ENCODE measurements around the gene LPAR3. TPM values are rescaled to one million over a fixed set of nuclear protein-coding genes. Genes with fewer than 3 reads are reported as not detected.

Gene LPAR3
- total RNA-seq, 2 donors from 2014 or later, result 2.8 to 4.2 TPM

DNA sequence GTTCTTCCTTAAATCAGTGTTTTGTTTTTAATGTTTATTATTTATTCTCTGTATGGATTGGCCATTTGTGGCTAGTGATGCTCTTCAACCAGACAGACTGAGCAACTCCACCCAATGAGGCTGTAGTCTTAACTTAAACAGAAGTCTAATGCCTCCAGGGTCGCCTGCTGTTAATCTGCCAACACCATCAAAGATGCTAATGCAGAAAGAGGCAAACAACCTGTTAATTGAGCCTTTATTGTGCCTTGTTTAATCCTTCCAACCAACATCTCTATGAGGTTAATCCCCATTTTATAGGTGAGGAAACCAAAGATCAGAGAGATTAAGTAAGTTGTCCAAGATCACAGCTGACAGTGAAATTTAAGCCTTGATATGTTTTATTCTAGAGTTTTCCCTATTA lies 123.4 kb downstream of the LPAR3 start:
- DNase-seq, result no peak
- ATAC-seq, result no peak
- intact Hi-C loops (cut with DNase I, micrococcal nuclease), result loop anchor here in 1 of 2 donors (5.0 to 10.0 kb wide), 2 partner anchors 165 to 332 kb away; no protein-coding TSS in a partner anchor

DNA sequence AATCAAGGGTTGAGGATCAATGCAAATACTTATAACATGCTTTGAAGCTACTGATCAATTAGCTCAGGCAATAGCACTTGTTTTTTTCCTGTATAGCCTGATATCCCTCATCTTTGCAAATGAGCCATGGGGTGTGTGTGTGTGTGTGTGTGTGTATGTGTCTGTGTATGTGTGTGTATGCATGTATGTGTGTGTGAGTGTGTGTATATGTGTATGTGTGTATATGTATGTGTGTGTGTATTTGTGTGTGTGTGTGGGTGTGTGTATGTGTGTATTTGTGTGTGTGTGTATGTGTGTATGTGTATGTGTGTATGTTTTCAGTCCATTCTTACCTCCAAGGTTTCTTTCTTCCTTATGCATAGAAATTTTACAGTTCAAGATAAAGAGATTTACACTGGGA lies 124.4 kb downstream of the LPAR3 start:
- DNase-seq, result no peak
- no peak for ATAC-seq
- intact Hi-C loops (cut with DNase I, micrococcal nuclease), result loop anchor here in 1 of 2 donors (10.0 kb wide), 1 partner anchor 166 kb away; no protein-coding TSS in a partner anchor

DNA sequence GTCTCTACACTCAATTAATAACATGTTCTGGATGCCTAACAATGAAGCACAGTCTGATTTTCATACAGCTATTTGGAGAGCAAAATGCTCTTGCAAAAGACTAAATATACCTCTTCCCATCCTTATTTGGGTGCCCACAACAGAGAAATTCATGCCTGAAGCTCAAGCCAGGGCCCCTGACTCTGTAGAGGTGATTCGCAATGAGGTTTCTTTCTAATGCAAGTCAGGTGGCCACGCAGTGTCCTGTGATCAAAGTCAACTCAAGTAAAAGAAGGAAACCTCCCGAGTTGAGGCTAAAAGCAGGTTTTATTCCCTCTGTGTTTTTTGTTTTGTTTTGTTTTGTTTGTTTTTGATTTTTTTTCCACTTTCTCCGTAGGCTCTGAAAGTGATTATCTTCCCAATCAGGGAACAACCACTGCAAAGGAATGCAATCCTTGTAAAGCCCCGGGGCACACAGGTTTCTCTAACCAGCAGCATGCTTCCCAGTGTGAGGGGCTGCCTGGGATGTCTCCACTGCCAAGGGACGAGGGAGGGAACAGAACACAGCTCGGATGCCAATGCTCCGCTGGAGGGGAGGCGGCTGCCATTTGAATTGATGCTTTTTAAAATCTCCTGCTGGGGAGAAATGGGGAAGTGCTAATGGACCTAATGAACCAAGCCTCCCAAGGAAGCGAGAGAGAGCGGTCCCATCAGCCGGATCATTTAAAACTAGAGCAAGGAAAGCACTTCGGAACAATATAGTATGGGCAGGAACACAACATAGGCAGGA lies 128.9 kb downstream of the LPAR3 start:
- ATAC-seq, result no peak
- intact Hi-C loops (cut with DNase I, micrococcal nuclease), result loop anchor here in 1 of 2 donors (10.0 kb wide), 1 partner anchor 171 kb away; no protein-coding TSS in a partner anchor
- DNase-seq, result no peak

DNA sequence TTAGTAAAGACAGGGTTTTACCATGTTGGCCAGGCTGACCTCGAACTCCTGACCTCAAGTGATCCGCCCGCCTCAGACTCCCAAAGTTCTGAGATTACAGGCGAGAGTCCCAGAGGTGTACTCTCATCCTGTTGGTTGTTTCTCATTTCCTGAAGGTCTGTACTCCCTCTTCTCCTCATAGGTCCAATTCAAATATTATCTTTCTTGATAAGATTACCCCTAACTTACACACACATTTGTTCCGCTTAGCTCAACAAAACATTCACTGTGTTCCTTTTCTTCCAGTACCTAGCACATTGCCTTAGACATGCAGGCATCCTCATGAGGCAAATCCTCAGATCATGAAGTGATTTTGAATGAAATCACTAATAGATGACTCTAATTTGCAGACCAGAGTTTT lies 130.3 kb downstream of the LPAR3 start:
- intact Hi-C loops (cut with DNase I, micrococcal nuclease), result loop anchor here in 1 of 2 donors (10.0 kb wide), 1 partner anchor 172 kb away; no protein-coding TSS in a partner anchor
- DNase-seq, result no peak
- no peak for ATAC-seq

Other genes starting within 250 kb of the LPAR3 start
- 10 to 100 TPM; 12.6 to 14.0 TPM for gene SSX2IP, start 202.7 kb downstream of the LPAR3 start, total RNA-seq
- 10 to 100 TPM; 25.2 to 87.3 TPM for gene MCOLN2, start 103.9 kb upstream of the LPAR3 start, total RNA-seq
- gene MCOLN3, start 155.3 kb upstream of the LPAR3 start, total RNA-seq, result 1 to 10 TPM; 1.1 to 4.0 TPM